WI38 (cell line): ENCODE measurements around the gene TRIM60.

Experiments used
- H3K4me3 ChIP-seq: 2 replicates; pipeline ENCODE4 v1.5.1; 2011; ENCODE audit warnings: low read depth, mild to moderate bottlenecking, control low read depth, low read length
- TF ChIP-seq, protein P1 (sequence below): IDR thresholded peaks from 2 replicates; pipeline ENCODE4 v1.5.1; 2012; ENCODE audit warnings: low read depth, mild to moderate bottlenecking, control low read depth, low read length

Gene TRIM60

DNA sequence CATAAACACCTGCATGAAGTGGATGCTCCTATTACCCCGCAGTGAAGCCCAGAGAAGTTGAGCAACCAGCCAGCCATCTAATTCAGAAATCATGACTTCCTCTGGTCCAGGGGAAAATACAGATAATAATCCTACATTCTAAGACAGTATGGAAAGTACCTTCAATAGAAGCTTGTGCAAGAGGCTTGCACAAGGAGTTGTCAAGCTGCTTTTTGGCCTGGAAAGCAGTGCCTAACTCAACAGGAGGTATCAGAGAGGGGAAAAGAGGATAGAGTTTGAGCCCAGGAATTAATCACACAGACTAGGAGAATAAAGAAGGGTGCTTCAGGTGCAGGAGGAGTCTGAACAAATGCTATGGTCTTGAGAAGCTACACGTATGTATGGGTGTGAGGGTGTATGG, 54.1 kb downstream of the TRIM60 start:
- TF ChIP-seq, protein P1, sequence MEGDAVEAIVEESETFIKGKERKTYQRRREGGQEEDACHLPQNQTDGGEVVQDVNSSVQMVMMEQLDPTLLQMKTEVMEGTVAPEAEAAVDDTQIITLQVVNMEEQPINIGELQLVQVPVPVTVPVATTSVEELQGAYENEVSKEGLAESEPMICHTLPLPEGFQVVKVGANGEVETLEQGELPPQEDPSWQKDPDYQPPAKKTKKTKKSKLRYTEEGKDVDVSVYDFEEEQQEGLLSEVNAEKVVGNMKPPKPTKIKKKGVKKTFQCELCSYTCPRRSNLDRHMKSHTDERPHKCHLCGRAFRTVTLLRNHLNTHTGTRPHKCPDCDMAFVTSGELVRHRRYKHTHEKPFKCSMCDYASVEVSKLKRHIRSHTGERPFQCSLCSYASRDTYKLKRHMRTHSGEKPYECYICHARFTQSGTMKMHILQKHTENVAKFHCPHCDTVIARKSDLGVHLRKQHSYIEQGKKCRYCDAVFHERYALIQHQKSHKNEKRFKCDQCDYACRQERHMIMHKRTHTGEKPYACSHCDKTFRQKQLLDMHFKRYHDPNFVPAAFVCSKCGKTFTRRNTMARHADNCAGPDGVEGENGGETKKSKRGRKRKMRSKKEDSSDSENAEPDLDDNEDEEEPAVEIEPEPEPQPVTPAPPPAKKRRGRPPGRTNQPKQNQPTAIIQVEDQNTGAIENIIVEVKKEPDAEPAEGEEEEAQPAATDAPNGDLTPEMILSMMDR: no peak
- H3K4me3 ChIP-seq: no peak overlapping the region

DNA sequence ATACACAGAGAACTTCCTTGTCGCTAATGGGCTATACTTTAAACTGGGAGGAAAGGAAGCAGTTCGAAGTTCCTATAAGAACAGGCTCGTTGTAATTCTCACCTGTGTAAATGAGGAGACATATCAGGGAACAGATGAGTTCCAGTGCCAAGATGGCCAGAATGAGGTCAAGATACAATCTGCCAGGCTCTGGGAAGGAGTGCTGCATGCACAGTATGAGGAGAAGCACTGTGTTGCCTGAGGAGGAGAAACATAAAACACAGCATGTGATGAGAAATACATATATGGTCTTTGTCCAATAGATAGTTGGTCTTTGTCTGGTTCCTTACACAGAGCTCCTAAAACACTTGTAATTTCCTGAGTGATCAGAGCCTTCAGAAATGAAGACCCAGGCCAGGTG, 56.6 kb downstream of the TRIM60 start:
- no peak overlapping the region for H3K4me3 ChIP-seq
- TF ChIP-seq, protein P1: no peak
